Nasal cavity respiratory epithelium epithelial cell of viscerocranial mucosa (primary cell): ENCODE results near the gene RPL9. TPM values are rescaled to one million over a fixed set of nuclear protein-coding genes. Genes with fewer than 3 reads are reported as not detected.

ENCODE experiments used
- total RNA-seq: library from RNA; depleted of rRNA; stranded (reverse); fragments of >200 nt; gene quantifications from 2 replicates; pipeline ENCODE4 v1.2.3, GENCODE V29; 2014

RPL9 gene
- 1,708 and 3,288 TPM in 2 replicates for total RNA-seq

GRCh38 chr4:39458505-39459300 lies at the start of gene RPL9, which contains the start of gene LIAS:
RPL9 (minus strand) TSS chr4:39458922; CDS start chr4:39458439, 483 bp downstream.
LIAS (plus strand) TSS chr4:39459056; CDS start chr4:39459118, 62 bp downstream.

GRCh38 chr4:39406763-39407583 lies 51.7 kb downstream of the RPL9 start, which contains the start of gene KLB:
KLB (plus strand) TSS chr4:39406930; CDS start chr4:39406950, 20 bp downstream.

Other genes with a start within 250 kb of the RPL9 start
- gene RFC1, start 92.6 kb downstream of the RPL9 start, total RNA-seq = 51.9 and 66.3 TPM in 2 replicates
- under 0.01 TPM in 2 replicates for gene KLB, start 52.0 kb downstream of the RPL9 start, total RNA-seq
- gene LIAS, start 134 bp upstream of the RPL9 start, total RNA-seq = 15.0 and 18.8 TPM in 2 replicates
- gene UGDH, start 68.5 kb upstream of the RPL9 start, total RNA-seq = 59.6 and 61.9 TPM in 2 replicates
- gene SMIM14, start 179.9 kb upstream of the RPL9 start, total RNA-seq = 22.6 and 32.0 TPM in 2 replicates
- 21.2 and 42.9 TPM in 2 replicates for gene UBE2K, start 239.2 kb upstream of the RPL9 start, total RNA-seq